ENCODE results near the gene CNTN4. TPM values are rescaled to one million over a fixed set of nuclear protein-coding genes. Genes with fewer than 3 reads are reported as not detected.

CNTN4 gene
- total and polyA plus RNA-seq, 2 donors (not counting 3 experiments of a cell fraction or from before 2014, with no cell fraction given), result not detected

GRCh38 chr3:2204054-2204453, 105.4 kb downstream of the CNTN4 start:
- peaks cover 4% of the 10 kb centered on the region for H3K9me3 ChIP-seq (replicated peaks; ENCODE audit: control insufficient read depth, insufficient read depth, low read length)
- no peaks in the 10 kb centered on the region for H3K36me3 ChIP-seq (ENCODE audit: control insufficient read depth in 2 of 2, extremely low read depth in 1 of 2, insufficient read depth in 2 of 2, low read length in 2 of 2)
- no peaks in the 10 kb centered on the region for H3K27me3 ChIP-seq (ENCODE audit: control insufficient read depth in 2 of 2, insufficient read depth in 2 of 2, low read length in 2 of 2)
- no peak overlapping the region for H3K27ac ChIP-seq (ENCODE audit: insufficient read depth, low read depth, low read length)
- H3K9me1 ChIP-seq (replicated peaks; ENCODE audit: control insufficient read depth, extremely low read depth, insufficient read depth, low read length), result no peaks in the 10 kb centered on the region
- dilution Hi-C loops (cut with MboI; ENCODE audit: extremely low pct_ligation_motif_present, low sequenced_read_pairs), result no loop called here
- BruUV-seq (replicated peaks), result no TSS peak
- H2AFZ ChIP-seq (ENCODE audit: low read depth, low read length), result no peak overlapping the region
- no peak overlapping the region for H3K9ac ChIP-seq (replicated peaks; ENCODE audit: extremely low read depth, insufficient read depth, low read length)
- intact Hi-C loops (cut with micrococcal nuclease), result no loop called here
- POLR2A ChIA-PET, result no interaction called here
- TF ChIP-seq EZH2 (IDR thresholded peaks at IDR 0.05; ENCODE audit: borderline replicate concordance, low read depth, low read length, severe bottlenecking), result no peak
- TF ChIP-seq POLR2AphosphoS5 (IDR thresholded peaks at IDR 0.05; ENCODE audit: insufficient read depth, low read depth, low read length), result no peak
- no peak for TF ChIP-seq FOS (IDR thresholded peaks at IDR 0.05; ENCODE audit: borderline replicate concordance, insufficient read depth, low read length)
- TF ChIP-seq GATA2 (IDR thresholded peaks at IDR 0.05; ENCODE audit: insufficient read depth, insufficient read length, low read depth, low read length), result no peak
- TF ChIP-seq MYC (IDR thresholded peaks at IDR 0.05; ENCODE audit: low read depth, low read length), result no peak
- TF ChIP-seq POLR2A (IDR thresholded peaks at IDR 0.05; ENCODE audit: low read depth, low read length), result no peak
- TF ChIP-seq MAX (IDR thresholded peaks at IDR 0.05; ENCODE audit: insufficient read depth, insufficient read length), result no peak
- no peak for TF ChIP-seq CTCF (IDR thresholded peaks at IDR 0.05; ENCODE audit: extremely low read depth in 1 of 2, insufficient read depth in 1 of 2, low read depth in 1 of 2, low read length in 2 of 2)
- TF ChIP-seq JUN (IDR thresholded peaks at IDR 0.05; ENCODE audit: borderline replicate concordance, insufficient read depth, insufficient read length, low read depth), result no peak
- no peak overlapping the region for H3K4me3 ChIP-seq (replicated peaks in 1 of 3; ENCODE audit: insufficient read depth in 1 of 3, low read depth in 1 of 3, low read length in 3 of 3)
- no peaks in the 10 kb centered on the region for H3K79me2 ChIP-seq (ENCODE audit: control insufficient read depth, insufficient read depth, low read length)
- CTCF ChIA-PET, result no interaction called here
- FAIRE-seq (no peak), DNase-seq (ENCODE audit: low read depth, low spot score) (no peak)
- no peaks in the 10 kb centered on the region for H3K4me1 ChIP-seq (ENCODE audit: control insufficient read depth, extremely low read depth, insufficient read depth, low read length)
- no peaks in the 10 kb centered on the region for H4K20me1 ChIP-seq (replicated peaks; ENCODE audit: control insufficient read depth, extremely low read depth, insufficient read depth, low read length)
- no peak overlapping the region for H3K4me2 ChIP-seq (ENCODE audit: insufficient read depth, low read length)

All from endothelial cell of umbilical vein (primary cell).